ENCODE data around the gene HOXA2.

The HOXA2 gene

GRCh38 chr7:27078616-27079233 is 23.8 kb downstream of the HOXA2 start:
- DNase-seq (ENCODE audit: low spot score): no peak

- no peak for DNase-seq (ENCODE audit: low spot score)
Observed at GRCh38 chr7:27073076-27073475, 29.4 kb downstream of the HOXA2 start.

- DNase-seq (ENCODE audit: low spot score): no peak
Observed at GRCh38 chr7:27071622-27072390, 30.7 kb downstream of the HOXA2 start.

- no peak for DNase-seq (ENCODE audit: low spot score)
Observed at GRCh38 chr7:27068259-27068658, 34.2 kb downstream of the HOXA2 start.

- DNase-seq (ENCODE audit: low spot score): no peak
Observed at GRCh38 chr7:27066148-27066547, 36.3 kb downstream of the HOXA2 start.

- no peak for DNase-seq (ENCODE audit: low spot score)
Observed at GRCh38 chr7:27065709-27066108, 36.8 kb downstream of the HOXA2 start.

GRCh38 chr7:27064661-27065060 is 37.8 kb downstream of the HOXA2 start:
- no peak for DNase-seq (ENCODE audit: low spot score)

GRCh38 chr7:27064159-27064558 is 38.3 kb downstream of the HOXA2 start:
- DNase-seq (ENCODE audit: low spot score): no peak

- DNase-seq (ENCODE audit: low spot score): no peak
Observed at GRCh38 chr7:27062946-27063345, 39.5 kb downstream of the HOXA2 start.

GRCh38 chr7:27053153-27053552 is 49.3 kb downstream of the HOXA2 start:
- no peak for DNase-seq (ENCODE audit: low spot score)

GRCh38 chr7:27051451-27051850 is 51.0 kb downstream of the HOXA2 start:
- DNase-seq (ENCODE audit: low spot score): no peak
